ENCODE measurements around the gene PON1. TPM values are rescaled to one million over a fixed set of nuclear protein-coding genes. Genes with fewer than 3 reads are reported as not detected.

PON1 gene
- total RNA-seq, 1 donor from 2014 or later, result not detected

DNA sequence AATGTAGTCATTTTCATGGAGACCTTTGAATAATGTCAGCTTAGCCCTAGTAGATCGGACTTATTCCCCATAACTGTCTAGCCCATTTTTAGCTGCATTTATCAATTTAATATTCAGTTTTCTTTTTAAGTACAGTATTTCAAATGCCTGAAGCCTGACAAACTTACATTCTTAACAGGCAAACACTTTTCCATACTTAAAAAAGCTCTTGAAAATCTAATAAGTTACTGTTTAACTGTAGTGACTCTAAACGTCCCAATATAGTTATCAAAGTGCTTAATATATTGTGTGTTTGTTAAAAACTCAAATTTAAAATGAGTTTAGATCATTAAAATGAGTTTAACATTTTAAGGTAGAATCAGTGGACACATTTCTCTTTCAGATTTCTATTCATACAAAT lies 44.9 kb downstream of the PON1 start:
- no peak for DNase-seq
- H3K4me3 ChIP-seq, result no peak overlapping the region
- H3K27me3 ChIP-seq (ENCODE audit: low read depth), result no peaks in the 10 kb centered on the region
- no peaks in the 10 kb centered on the region for H3K4me1 ChIP-seq
- TF ChIP-seq, protein P1, sequence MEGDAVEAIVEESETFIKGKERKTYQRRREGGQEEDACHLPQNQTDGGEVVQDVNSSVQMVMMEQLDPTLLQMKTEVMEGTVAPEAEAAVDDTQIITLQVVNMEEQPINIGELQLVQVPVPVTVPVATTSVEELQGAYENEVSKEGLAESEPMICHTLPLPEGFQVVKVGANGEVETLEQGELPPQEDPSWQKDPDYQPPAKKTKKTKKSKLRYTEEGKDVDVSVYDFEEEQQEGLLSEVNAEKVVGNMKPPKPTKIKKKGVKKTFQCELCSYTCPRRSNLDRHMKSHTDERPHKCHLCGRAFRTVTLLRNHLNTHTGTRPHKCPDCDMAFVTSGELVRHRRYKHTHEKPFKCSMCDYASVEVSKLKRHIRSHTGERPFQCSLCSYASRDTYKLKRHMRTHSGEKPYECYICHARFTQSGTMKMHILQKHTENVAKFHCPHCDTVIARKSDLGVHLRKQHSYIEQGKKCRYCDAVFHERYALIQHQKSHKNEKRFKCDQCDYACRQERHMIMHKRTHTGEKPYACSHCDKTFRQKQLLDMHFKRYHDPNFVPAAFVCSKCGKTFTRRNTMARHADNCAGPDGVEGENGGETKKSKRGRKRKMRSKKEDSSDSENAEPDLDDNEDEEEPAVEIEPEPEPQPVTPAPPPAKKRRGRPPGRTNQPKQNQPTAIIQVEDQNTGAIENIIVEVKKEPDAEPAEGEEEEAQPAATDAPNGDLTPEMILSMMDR (IDR thresholded peaks at IDR 0.05; ENCODE audit: borderline replicate concordance), result no peak
- H3K9me3 ChIP-seq (replicated peaks), result no peaks in the 10 kb centered on the region
- intact Hi-C loops (cut with micrococcal nuclease), result no loop called here
- H3K36me3 ChIP-seq, result no peaks in the 10 kb centered on the region
- no peak overlapping the region for H3K27ac ChIP-seq (replicated peaks)

DNA sequence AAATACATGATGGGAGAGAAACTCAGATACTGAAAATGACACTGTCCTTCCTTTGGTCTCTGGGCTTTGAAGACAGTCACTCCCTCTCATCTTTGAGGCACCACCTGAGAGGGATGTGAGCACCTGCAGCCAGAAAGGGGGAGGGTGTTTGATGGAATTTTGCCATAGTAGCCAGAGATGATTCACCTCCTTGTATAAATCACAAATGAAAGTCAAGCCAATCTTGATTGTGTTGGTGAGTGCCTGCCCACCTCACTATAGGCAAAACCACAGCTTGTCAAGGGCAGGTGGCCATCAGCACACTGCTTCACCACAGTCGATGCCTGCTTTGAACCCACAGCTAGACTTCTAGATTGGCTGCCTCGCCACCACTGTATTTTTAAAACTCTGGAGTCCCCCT lies 48.2 kb downstream of the PON1 start:
- DNase-seq, result no peak
- H3K36me3 ChIP-seq, result no peaks in the 10 kb centered on the region
- H3K4me1 ChIP-seq, result no peaks in the 10 kb centered on the region
- H3K27me3 ChIP-seq (ENCODE audit: low read depth), result no peaks in the 10 kb centered on the region
- intact Hi-C loops (cut with micrococcal nuclease), result no loop called here
- H3K27ac ChIP-seq (replicated peaks), result no peak overlapping the region
- no peak overlapping the region for H3K4me3 ChIP-seq
- H3K9me3 ChIP-seq (replicated peaks), result no peaks in the 10 kb centered on the region
- TF ChIP-seq, protein P1 (IDR thresholded peaks at IDR 0.05; ENCODE audit: borderline replicate concordance), result no peak

DNA sequence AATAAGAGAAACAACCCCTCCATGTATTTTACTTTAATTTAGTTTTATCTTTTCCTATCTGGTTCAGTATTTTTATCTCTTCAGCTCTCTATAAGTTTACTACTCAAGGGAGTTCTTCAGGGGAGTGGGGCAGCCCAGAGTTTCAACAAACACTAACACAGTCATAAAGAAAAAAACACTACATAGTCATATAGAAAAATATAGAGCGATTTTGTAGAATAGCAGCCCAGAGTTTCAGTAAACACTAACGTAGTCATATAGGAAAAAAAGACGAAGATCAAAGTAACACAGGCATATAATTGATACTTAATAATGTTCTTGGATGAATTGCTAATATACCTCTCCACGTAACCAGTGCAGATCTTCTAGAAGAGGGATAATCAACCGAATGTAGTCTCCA lies 54.7 kb downstream of the PON1 start:
- intact Hi-C loops (cut with micrococcal nuclease), result no loop called here
- no peak for DNase-seq
- TF ChIP-seq, protein P1 (IDR thresholded peaks at IDR 0.05; ENCODE audit: borderline replicate concordance), result no peak

DNA sequence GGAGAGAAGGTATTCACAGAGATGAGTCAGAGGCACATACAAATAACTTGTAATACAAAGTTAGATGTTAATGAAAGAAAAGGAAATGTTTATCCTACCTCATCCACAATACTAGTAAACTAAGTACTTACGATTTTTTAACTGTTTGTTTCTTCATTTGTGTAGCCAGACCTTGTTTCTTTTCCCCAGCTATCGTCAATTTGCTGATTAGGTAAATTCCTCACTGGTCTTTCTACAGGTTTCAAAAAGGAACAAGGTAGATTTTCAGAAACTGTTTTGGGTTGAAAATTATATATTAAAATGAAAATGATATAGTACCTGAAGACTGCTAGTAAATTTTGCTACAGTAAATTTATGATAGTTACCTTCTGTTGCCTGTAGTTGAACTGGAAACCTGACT lies 56.6 kb downstream of the PON1 start:
- H3K9me3 ChIP-seq (replicated peaks), result no peaks in the 10 kb centered on the region
- TF ChIP-seq, protein P1 (IDR thresholded peaks at IDR 0.05; ENCODE audit: borderline replicate concordance), result no peak
- no peak for DNase-seq
- no peak overlapping the region for H3K27ac ChIP-seq (replicated peaks)
- no peaks in the 10 kb centered on the region for H3K4me1 ChIP-seq
- H3K27me3 ChIP-seq (ENCODE audit: low read depth), result no peaks in the 10 kb centered on the region
- intact Hi-C loops (cut with micrococcal nuclease), result no loop called here
- no peak overlapping the region for H3K4me3 ChIP-seq
- no peaks in the 10 kb centered on the region for H3K36me3 ChIP-seq

More for the DNA sequence above, 54.7 kb downstream of the PON1 start:
- Histone ChIP-seq H3K4me1 (no peaks in the 10 kb centered on the region), H3K9me3 (replicated peaks) (no peaks in the 10 kb centered on the region), H3K27me3 (ENCODE audit: low read depth) (no peaks in the 10 kb centered on the region), H3K4me3 (no peak overlapping the region), H3K27ac (replicated peaks) (no peak overlapping the region), H3K36me3 (no peaks in the 10 kb centered on the region)

DNA sequence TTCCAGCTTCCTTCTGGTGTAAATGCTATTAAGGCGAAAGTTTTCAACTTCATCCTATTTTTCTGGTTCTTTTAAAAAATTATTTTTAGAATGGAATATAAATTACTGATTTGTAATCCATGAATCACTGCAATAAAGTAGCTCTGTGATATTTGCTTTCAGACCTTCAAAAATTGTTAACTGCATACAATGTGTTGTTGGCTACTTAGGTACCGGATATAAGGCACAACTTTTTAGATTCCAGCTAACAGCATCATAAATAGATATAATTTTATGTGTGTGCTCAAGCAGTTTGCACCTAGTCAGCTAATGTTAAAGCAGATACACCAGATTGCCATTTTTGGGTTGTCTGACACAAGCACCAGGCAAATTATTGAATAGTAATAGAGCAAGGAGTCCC lies 58.7 kb downstream of the PON1 start:
- no peaks in the 10 kb centered on the region for H3K36me3 ChIP-seq
- no peak overlapping the region for H3K27ac ChIP-seq (replicated peaks)
- TF ChIP-seq, protein P1 (IDR thresholded peaks at IDR 0.05; ENCODE audit: borderline replicate concordance), result no peak
- H3K4me1 ChIP-seq, result no peaks in the 10 kb centered on the region
- intact Hi-C loops (cut with micrococcal nuclease), result no loop called here
- no peak for DNase-seq
- H3K9me3 ChIP-seq (replicated peaks), result no peaks in the 10 kb centered on the region
- H3K27me3 ChIP-seq (ENCODE audit: low read depth), result no peaks in the 10 kb centered on the region
- no peak overlapping the region for H3K4me3 ChIP-seq
